Stomach smooth muscle (tissue), 2 donors: ENCODE data around the gene VSIG4.

ENCODE experiments used
- H3K27ac ChIP-seq: one replicate; pipeline ENCODE4 v1.7.0; 2013; ENCODE audit warnings: mild to moderate bottlenecking, low read length, inconsistent platforms
- H3K27me3 ChIP-seq, 2 donors: one replicate each; pipeline ENCODE4 v1.7.0; 2013; ENCODE audit warnings: low read length in 2 of 2; ENCODE audit not compliant: insufficient read depth in 2 of 2, control insufficient read depth in 1 of 2
- H3K36me3 ChIP-seq, 2 donors: one replicate each; pipeline ENCODE4 v1.7.0; 2013; ENCODE audit warnings: low read length in 2 of 2; ENCODE audit not compliant: control insufficient read depth in 2 of 2, insufficient read depth in 2 of 2
- H3K4me1 ChIP-seq: one replicate; pipeline ENCODE4 v1.7.0; 2013; ENCODE audit warnings: low read length; ENCODE audit not compliant: control insufficient read depth, insufficient read depth
- H3K4me3 ChIP-seq, 2 donors: one replicate each; pipeline ENCODE4 v1.7.0; 2013; ENCODE audit warnings: low read length in 2 of 2
- H3K9ac ChIP-seq, 2 donors: one replicate each; pipeline ENCODE4 v1.7.0; 2013; ENCODE audit warnings: low read length in 2 of 2, mild to moderate bottlenecking in 1 of 2
- H3K9me3 ChIP-seq, 2 donors: one replicate each; pipeline ENCODE4 v1.7.0; 2013; ENCODE audit warnings: low read length in 2 of 2; ENCODE audit not compliant: control insufficient read depth in 2 of 2
- donor health status: healthy.
- donor health status: Pancreatic carcinoma.

VSIG4 gene

GRCh38 chrX:66005830-66006449, 33.9 kb downstream of the VSIG4 start:
- Histone ChIP-seq H3K27me3 (no peaks in the 10 kb centered on the region), H3K4me1 (no peaks in the 10 kb centered on the region), H3K9me3 (no peaks in the 10 kb centered on the region), H3K27ac (no peak overlapping the region), H3K9ac (no peak overlapping the region), H3K4me3 (no peak overlapping the region), H3K36me3 (no peaks in the 10 kb centered on the region)

- H3K27ac ChIP-seq, result no peak overlapping the region
- H3K9me3 ChIP-seq, result no peaks in the 10 kb centered on the region
- no peak overlapping the region for H3K4me3 ChIP-seq
- H3K4me1 ChIP-seq, result no peaks in the 10 kb centered on the region
- H3K36me3 ChIP-seq, result no peaks in the 10 kb centered on the region
- no peaks in the 10 kb centered on the region for H3K27me3 ChIP-seq
- no peak overlapping the region for H3K9ac ChIP-seq
These were observed 34.7 kb downstream of the VSIG4 start for GRCh38 chrX:66004928-66005829.

GRCh38 chrX:66002824-66003680, 36.8 kb downstream of the VSIG4 start:
- Histone ChIP-seq H3K36me3 (no peaks in the 10 kb centered on the region), H3K27me3 (no peaks in the 10 kb centered on the region), H3K9me3 (no peaks in the 10 kb centered on the region), H3K27ac (no peak overlapping the region), H3K4me1 (no peaks in the 10 kb centered on the region), H3K9ac (no peak overlapping the region), H3K4me3 (no peak overlapping the region)

GRCh38 chrX:66001596-66001995, 38.3 kb downstream of the VSIG4 start:
- H3K9ac ChIP-seq, result no peak overlapping the region
- no peaks in the 10 kb centered on the region for H3K36me3 ChIP-seq
- no peaks in the 10 kb centered on the region for H3K27me3 ChIP-seq
- H3K4me1 ChIP-seq, result no peaks in the 10 kb centered on the region
- no peak overlapping the region for H3K4me3 ChIP-seq
- no peak overlapping the region for H3K27ac ChIP-seq
- no peaks in the 10 kb centered on the region for H3K9me3 ChIP-seq

GRCh38 chrX:66000628-66001272, 39.1 kb downstream of the VSIG4 start:
- Histone ChIP-seq H3K4me1 (no peaks in the 10 kb centered on the region), H3K36me3 (no peaks in the 10 kb centered on the region), H3K9me3 (no peaks in the 10 kb centered on the region), H3K9ac (no peak overlapping the region), H3K27me3 (no peaks in the 10 kb centered on the region), H3K27ac (no peak overlapping the region), H3K4me3 (no peak overlapping the region)

- Histone ChIP-seq H3K4me1 (no peaks in the 10 kb centered on the region), H3K9ac (no peak overlapping the region), H3K36me3 (no peaks in the 10 kb centered on the region), H3K4me3 (no peak overlapping the region), H3K27me3 (no peaks in the 10 kb centered on the region), H3K9me3 (no peaks in the 10 kb centered on the region), H3K27ac (no peak overlapping the region)
These were observed 39.7 kb downstream of the VSIG4 start for GRCh38 chrX:66000178-66000577.

- no peaks in the 10 kb centered on the region for H3K36me3 ChIP-seq
- H3K9me3 ChIP-seq, result no peaks in the 10 kb centered on the region
- no peak overlapping the region for H3K9ac ChIP-seq
- no peaks in the 10 kb centered on the region for H3K4me1 ChIP-seq
- H3K4me3 ChIP-seq, result no peak overlapping the region
- no peak overlapping the region for H3K27ac ChIP-seq
- H3K27me3 ChIP-seq, result no peaks in the 10 kb centered on the region
These were observed 40.2 kb downstream of the VSIG4 start for GRCh38 chrX:65999563-66000148.

GRCh38 chrX:65999029-65999562, 40.8 kb downstream of the VSIG4 start:
- Histone ChIP-seq H3K9ac (no peak overlapping the region), H3K9me3 (no peaks in the 10 kb centered on the region), H3K4me1 (no peaks in the 10 kb centered on the region), H3K27ac (no peak overlapping the region), H3K4me3 (no peak overlapping the region), H3K36me3 (no peaks in the 10 kb centered on the region), H3K27me3 (no peaks in the 10 kb centered on the region)

- no peak overlapping the region for H3K4me3 ChIP-seq
- no peaks in the 10 kb centered on the region for H3K4me1 ChIP-seq
- no peak overlapping the region for H3K9ac ChIP-seq
- no peaks in the 10 kb centered on the region for H3K36me3 ChIP-seq
- H3K27ac ChIP-seq, result no peak overlapping the region
- H3K27me3 ChIP-seq, result no peaks in the 10 kb centered on the region
- no peaks in the 10 kb centered on the region for H3K9me3 ChIP-seq
These were observed 41.7 kb downstream of the VSIG4 start for GRCh38 chrX:65997978-65998717.
